Daoy (cell line): ENCODE measurements around the gene PTPRN2. TPM values are rescaled to one million over a fixed set of nuclear protein-coding genes. Genes with fewer than 3 reads are reported as not detected.
A peak's percentile ranks its signal among the peaks of the same experiment; 100 is the strongest.
"Not testable (repeated sequence)": the region's sequence is repeated elsewhere in the genome, so short reads cannot be mapped to it uniquely, and the experiment has no call there.

Source experiments
- DNase-seq: peaks from one replicate; pipeline ENCODE4 v3.0.0-alpha.2; 2015; ENCODE audit warnings: low read depth
- total RNA-seq: library from RNA; depleted of rRNA; stranded (reverse); fragments of >200 nt; shearing (Covaris generic); gene quantifications from 2 replicates; pipeline ENCODE4 v1.2.3, GENCODE V29; 2014

PTPRN2 gene
- total RNA-seq, 1 experiment from 2014 or later: 8.3 TPM

- DNase-seq: no peak
Measured at GRCh38 chr7:157703131-157703530, 884.5 kb downstream of the PTPRN2 start.

- DNase-seq: no peak
Measured at GRCh38 chr7:157702311-157703023, 885.2 kb downstream of the PTPRN2 start.

DNA sequence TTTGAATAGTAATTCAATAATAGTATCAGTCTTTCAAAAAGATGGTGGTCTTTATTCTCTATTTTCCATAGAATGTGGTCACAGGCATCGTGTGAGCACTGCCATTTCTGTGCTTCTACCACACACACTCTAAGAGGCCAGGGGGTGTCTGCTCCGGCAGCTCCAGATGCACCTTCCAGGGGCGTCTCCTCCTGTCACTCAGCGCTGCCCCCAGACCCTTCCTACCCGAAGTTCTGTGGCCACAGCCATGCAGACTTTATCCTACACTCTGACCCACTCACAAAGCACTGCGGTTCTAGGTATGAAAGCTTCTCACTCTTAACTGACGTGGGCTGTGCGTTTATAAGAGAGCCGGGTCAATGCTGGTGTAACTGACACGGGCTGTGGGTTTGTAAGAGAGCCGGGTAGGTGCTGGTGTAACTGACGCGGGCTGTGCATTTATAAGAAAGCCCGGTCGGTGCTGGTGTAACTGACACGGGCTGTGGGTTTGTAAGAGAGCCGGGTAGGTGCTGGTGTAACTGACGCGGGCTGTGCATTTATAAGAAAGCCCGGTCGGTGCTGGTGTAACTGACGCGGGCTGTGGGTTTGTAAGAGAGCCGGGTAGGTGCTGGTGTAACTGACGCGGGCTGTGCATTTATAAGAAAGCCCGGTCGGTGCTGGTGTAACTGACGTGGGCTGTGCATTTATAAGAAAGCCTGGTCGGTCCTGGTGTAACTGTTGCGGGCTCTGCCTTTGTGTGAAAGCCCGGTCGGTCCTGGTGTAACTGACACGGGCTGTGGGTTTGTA is 886.0 kb downstream of the PTPRN2 start:
- DNase-seq: not testable (repeated sequence)

DNA sequence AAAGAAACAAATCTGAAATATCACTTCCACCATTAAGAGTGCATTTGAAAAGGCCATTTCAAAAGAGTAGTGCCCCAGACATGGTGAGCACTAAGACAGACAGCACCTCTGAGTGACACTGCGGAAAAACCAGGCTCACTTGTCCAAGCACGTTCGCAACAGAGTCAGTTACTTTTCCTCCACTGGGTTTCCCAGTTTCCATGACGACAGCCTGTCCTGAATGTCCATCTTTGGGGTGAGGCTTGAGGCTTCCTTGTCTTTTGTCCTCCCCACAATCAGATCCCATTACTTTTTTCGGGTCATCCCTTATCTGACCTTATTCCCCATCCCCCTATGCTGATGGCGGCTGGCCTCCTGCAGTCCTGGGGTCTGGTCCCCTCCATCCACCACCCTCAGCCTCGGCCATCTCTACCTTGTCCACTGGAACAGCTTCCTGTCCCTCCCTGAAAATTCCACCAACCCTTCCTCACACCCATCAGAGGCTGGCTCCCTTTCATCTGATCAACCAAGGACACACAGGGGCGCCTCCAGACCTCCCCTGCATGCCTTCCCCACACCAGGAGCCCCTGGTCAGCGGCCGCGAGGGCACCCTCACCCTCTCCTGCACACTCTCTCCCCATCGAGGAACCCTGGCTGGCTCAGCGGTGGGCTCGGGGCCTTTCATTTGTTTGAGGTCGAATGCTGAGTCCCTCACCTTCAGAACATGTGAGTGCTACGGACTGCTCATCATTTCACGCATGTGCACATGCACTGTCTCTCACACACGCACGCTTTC is 887.2 kb downstream of the PTPRN2 start:
- no peak for DNase-seq

GRCh38 chr7:157699357-157700013 is 888.1 kb downstream of the PTPRN2 start:
- DNase-seq: peak; percentile 57

DNA sequence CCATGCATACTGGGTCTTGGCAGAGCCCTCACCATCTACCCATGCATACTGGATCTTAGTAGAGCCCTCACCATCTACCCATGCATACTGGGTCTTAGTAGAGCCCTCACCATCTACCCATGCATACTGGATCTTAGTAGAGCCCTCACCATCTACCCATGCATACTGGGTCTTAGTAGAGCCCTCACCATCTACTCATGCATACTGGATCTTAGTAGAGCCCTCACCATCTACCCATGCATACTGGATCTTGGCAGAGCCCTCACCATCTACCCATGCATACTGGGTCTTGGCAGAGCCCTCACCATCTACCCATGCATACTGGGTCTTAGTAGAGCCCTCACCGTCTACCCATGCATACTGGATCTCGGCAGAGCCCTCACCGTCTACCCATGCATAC is 890.3 kb downstream of the PTPRN2 start:
- DNase-seq: not testable (repeated sequence)

- not testable (repeated sequence) for DNase-seq
Measured at GRCh38 chr7:157695609-157696008, 892.0 kb downstream of the PTPRN2 start.

GRCh38 chr7:157694376-157694665 is 893.3 kb downstream of the PTPRN2 start:
- DNase-seq: no peak

DNA sequence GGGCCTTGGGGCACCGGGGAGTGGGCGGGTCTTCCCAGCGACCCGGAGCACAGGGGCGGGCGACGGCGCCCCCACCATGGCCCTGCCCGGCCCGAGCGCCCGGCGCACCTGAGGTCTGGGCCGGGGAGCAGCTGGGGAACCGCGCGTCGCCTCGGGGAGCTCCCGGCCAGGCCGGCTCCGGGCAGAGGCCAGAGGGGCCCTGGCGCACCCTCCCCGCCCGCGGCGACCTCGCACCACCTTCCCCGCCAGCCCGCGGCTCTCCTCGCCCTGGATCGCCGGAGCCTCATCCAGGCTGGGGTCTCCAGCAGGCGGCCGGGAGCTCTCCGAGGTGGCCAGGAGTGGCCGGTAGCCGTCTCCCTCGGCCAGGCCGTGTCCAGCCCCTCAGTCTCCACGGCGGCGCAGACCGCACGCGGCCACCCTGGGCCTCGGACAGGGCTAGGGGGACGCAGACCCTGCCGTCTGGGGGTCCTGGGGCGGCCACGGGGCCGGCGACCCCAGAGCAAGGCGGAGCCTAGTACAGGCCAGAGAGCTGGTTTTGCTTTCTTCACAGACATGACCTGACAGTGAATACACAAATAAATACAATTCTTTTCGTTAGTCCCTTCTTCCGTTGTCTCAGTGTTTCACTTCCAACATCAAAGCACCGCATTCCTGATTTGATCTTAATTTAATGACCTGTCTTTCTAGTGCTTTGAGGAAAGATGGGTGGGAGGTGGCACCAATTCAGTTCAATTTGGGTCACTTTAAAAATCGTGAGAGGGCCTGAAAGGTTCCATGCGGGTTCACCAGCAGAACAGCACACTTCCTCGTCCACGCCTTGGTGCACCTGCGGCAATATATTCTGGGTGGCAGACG is 893.9 kb downstream of the PTPRN2 start:
- no peak for DNase-seq

- DNase-seq: no peak
Measured at GRCh38 chr7:157693071-157693520, 894.5 kb downstream of the PTPRN2 start.

- no peak for DNase-seq
Measured at GRCh38 chr7:157692460-157693011, 895.1 kb downstream of the PTPRN2 start.

- no peak for DNase-seq
Measured at GRCh38 chr7:157691586-157692459, 895.8 kb downstream of the PTPRN2 start.

- peak; percentile 92 for DNase-seq
Measured at GRCh38 chr7:157690833-157691585, 896.6 kb downstream of the PTPRN2 start.

- DNase-seq: no peak
Measured at GRCh38 chr7:157690058-157690832, 897.4 kb downstream of the PTPRN2 start.

GRCh38 chr7:157689269-157690057 is 898.2 kb downstream of the PTPRN2 start:
- peak; percentile 71 for DNase-seq

DNA sequence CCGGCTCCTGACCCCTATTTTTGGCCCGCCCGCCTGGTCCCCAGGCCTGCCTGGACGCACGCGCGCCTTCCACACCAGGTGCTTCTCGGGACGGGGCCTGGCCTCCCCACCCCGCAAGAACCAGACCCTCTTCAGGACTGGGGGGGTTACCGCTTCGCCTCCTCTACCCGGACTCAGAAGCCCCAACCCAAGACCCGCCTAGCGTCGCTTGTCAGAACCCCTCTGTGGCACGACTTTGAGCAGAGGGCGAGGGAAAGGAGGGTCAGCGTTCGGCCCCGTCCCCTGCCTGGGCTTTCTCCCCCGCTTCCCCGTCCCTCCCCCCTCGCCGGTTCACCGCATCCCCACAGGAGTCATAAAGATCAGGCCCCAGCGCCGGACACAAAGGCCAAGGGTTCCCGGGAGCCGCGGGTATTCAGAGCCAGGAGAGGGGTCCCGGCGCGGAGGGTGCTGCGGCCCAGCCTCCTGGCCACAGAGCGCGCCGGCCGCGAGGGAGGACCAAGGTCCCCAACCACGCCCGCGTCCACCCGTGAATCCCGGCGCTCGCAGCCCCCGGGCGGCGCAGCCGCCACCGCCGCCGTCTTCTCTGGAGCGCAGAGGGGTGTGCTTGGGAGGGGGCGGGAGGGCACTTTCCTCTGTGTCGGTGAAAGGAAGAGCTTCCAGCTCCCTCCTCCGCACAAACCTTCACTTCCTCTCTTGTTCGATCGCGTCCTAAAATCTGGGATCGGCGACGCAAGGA is 898.9 kb downstream of the PTPRN2 start:
- DNase-seq: no peak
